Uterus (tissue), 2 donors: ENCODE measurements around the gene QKI.

ENCODE experiments used
- CTCF ChIP-seq, 4 experiments: fragments of 200-600 bp in 2 of 4; fragments of 450-650 bp in 2 of 4; sonication (generic) in 2 of 4; IDR thresholded peaks; one replicate each; pipeline ENCODE4 v1.5.1; 2016 to 2019; ENCODE audit warnings: antibody characterized with exemption in 4 of 4, mild to moderate bottlenecking in 2 of 4, moderate library complexity in 1 of 4
- POLR2A ChIP-seq, 2 donors: fragments of 450-650 bp; IDR thresholded peaks; one replicate each; pipeline ENCODE4 v1.6.1; 2016; ENCODE audit warnings: antibody characterized with exemption in 2 of 2, mild to moderate bottlenecking in 1 of 2, moderate library complexity in 1 of 2

DNA sequence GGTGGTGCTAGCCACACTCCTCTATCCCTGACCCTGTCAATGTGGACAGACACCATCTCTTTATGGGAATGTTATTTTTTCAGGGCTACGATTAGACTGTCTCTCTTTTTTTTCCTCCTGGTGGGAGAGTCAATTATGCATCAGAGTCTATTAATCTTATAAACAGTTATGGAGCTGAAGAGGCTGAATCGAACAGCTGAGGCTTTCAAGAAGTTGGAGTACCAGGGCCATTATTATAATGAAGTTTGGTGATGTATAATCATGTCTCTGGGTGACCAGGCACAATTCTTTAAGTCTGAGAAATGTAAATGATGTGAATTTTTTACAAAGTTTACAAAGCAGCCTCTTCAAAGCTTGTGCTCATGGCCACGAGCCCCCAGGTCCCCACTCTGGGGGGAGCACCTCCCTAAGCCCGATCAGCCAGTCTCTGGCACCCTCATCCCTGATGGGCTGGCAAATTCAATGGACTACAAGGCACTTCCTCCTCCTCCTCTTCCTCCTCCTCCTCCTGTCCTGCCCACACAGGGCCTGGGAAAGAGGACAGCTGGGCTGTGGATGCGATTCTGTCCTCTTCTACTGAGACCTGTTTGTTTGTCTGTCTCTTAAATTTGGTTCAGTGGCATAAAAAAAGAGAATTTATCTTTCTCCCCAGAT lies 43.9 kb upstream of the QKI start:
- TF ChIP-seq POLR2A (IDR thresholded peaks at IDR 0.05) (no peak), CTCF (IDR thresholded peaks at IDR 0.05) (no peak)
